Measurements from ENCODE around the gene RAB11B. TPM values are rescaled to one million over a fixed set of nuclear protein-coding genes. Genes with fewer than 3 reads are reported as not detected.
A peak's percentile ranks its signal among the peaks of the same experiment; 100 is the strongest.

Gene RAB11B
- total and polyA plus RNA-seq, 2 of the 13 experiments (the other 11 are each of a cell fraction or from before 2014, with no cell fraction given), result 6.0 to 28.4 TPM

GRCh38 chr19:8444677-8445487, 54.7 kb downstream of the RAB11B start, which contains the start of gene HNRNPM (continued):
- TF ChIP-seq SRSF4 (IDR thresholded peaks at IDR 0.05; ENCODE audit: low read depth, low read length, poor library complexity, severe bottlenecking) (no peak), HNRNPH1 (optimal IDR thresholded peaks at IDR 0.05; ENCODE audit: low read depth, low read length) (no peak), SRSF9 (IDR thresholded peaks at IDR 0.05; ENCODE audit: borderline replicate concordance, insufficient read depth, low read depth, low read length, poor library complexity, severe bottlenecking) (no peak), CEBPB (IDR thresholded peaks at IDR 0.05; ENCODE audit: borderline replicate concordance, low read depth, low read length) (no peak), IRF2 (CRISPR knock-in tag; IDR thresholded peaks at IDR 0.05) (peak; percentile 46), MTA3 (CRISPR knock-in tag; IDR thresholded peaks at IDR 0.05) (no peak), CAMTA2 (CRISPR knock-in tag; IDR thresholded peaks at IDR 0.05; ENCODE audit: borderline replicate concordance) (0 out of 2 replicates have a peak, but pooled peaks have one; percentile 43), ZNF790 (CRISPR knock-in tag; IDR thresholded peaks at IDR 0.05; ENCODE audit: borderline replicate concordance) (peak; percentile 89; the same call in 1 of the 2 replicates), ZNF773 (CRISPR knock-in tag; IDR thresholded peaks at IDR 0.05; ENCODE audit: borderline replicate concordance) (0 out of 2 replicates have a peak, but pooled peaks have one; percentile 14), CSRNP1 (CRISPR knock-in tag; IDR thresholded peaks at IDR 0.05) (peak; percentile 10; the same call in 1 of the 2 replicates), ZNF713 (CRISPR knock-in tag; IDR thresholded peaks at IDR 0.05) (peak; percentile 27; the same call in 1 of the 2 replicates), HNRNPUL1 (IDR thresholded peaks at IDR 0.05; ENCODE audit: low read depth, low read length) (no peak), PRDM10 (CRISPR knock-in tag; IDR thresholded peaks at IDR 0.05; ENCODE audit: low read depth) (no peak), ERF (CRISPR knock-in tag; IDR thresholded peaks at IDR 0.05) (peak; percentile 71), HOXA7 (CRISPR knock-in tag; IDR thresholded peaks at IDR 0.05) (no peak)
- TF ChIP-seq, protein P1, sequence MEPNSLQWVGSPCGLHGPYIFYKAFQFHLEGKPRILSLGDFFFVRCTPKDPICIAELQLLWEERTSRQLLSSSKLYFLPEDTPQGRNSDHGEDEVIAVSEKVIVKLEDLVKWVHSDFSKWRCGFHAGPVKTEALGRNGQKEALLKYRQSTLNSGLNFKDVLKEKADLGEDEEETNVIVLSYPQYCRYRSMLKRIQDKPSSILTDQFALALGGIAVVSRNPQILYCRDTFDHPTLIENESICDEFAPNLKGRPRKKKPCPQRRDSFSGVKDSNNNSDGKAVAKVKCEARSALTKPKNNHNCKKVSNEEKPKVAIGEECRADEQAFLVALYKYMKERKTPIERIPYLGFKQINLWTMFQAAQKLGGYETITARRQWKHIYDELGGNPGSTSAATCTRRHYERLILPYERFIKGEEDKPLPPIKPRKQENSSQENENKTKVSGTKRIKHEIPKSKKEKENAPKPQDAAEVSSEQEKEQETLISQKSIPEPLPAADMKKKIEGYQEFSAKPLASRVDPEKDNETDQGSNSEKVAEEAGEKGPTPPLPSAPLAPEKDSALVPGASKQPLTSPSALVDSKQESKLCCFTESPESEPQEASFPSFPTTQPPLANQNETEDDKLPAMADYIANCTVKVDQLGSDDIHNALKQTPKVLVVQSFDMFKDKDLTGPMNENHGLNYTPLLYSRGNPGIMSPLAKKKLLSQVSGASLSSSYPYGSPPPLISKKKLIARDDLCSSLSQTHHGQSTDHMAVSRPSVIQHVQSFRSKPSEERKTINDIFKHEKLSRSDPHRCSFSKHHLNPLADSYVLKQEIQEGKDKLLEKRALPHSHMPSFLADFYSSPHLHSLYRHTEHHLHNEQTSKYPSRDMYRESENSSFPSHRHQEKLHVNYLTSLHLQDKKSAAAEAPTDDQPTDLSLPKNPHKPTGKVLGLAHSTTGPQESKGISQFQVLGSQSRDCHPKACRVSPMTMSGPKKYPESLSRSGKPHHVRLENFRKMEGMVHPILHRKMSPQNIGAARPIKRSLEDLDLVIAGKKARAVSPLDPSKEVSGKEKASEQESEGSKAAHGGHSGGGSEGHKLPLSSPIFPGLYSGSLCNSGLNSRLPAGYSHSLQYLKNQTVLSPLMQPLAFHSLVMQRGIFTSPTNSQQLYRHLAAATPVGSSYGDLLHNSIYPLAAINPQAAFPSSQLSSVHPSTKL (CRISPR knock-in tag; IDR thresholded peaks at IDR 0.05), result no peak
- TF ChIP-seq, protein P2, sequence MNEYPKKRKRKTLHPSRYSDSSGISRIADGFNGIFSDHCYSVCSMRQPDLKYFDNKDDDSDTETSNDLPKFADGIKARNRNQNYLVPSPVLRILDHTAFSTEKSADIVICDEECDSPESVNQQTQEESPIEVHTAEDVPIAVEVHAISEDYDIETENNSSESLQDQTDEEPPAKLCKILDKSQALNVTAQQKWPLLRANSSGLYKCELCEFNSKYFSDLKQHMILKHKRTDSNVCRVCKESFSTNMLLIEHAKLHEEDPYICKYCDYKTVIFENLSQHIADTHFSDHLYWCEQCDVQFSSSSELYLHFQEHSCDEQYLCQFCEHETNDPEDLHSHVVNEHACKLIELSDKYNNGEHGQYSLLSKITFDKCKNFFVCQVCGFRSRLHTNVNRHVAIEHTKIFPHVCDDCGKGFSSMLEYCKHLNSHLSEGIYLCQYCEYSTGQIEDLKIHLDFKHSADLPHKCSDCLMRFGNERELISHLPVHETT (CRISPR knock-in tag; conservative IDR thresholded peaks at IDR 0.05), result peak; percentile 20; the same call in 1 of the 2 replicates
